Activated CD4-positive, CD25-positive, alpha-beta regulatory T cell treated with anti-CD3 and anti-CD28 coated beads, Interleukin-2, amount 50 U/mL, for 24 hours (primary cell): Measurements from ENCODE around the gene ZNF426.

Source experiments
- ATAC-seq, 2 donors: fragments of 150-1000 bp; cut with Tn5 transposase; one replicate each; pipeline ENCODE4 v1.10.0; 2021; ENCODE audit warnings: mild to moderate bottlenecking in 1 of 2, moderate library complexity in 1 of 2

The ZNF426 gene

GRCh38 chr19:9494096-9494495 lies 44.3 kb downstream of the ZNF426 start:
- ATAC-seq: no peak

- no peak for ATAC-seq
These were observed 51.4 kb downstream of the ZNF426 start for GRCh38 chr19:9487016-9487415.

- no peak for ATAC-seq
These were observed 53.3 kb downstream of the ZNF426 start for GRCh38 chr19:9485140-9485539.

GRCh38 chr19:9474975-9475374 lies 63.5 kb downstream of the ZNF426 start:
- no peak for ATAC-seq
